Stimulated activated effector memory CD8-positive, alpha-beta T cell treated with anti-CD3 and anti-CD28 coated beads, Interleukin-12 subunit alpha, Interleukin-12 subunit beta, amount 100 ng/mL, for 72 hours (primary cell): ENCODE measurements around the gene RBM22.

ENCODE experiments used
- ATAC-seq: fragments of 150-1000 bp; cut with Tn5 transposase; 2 replicates; pipeline ENCODE4 v1.10.0; 2021
- DNase-seq, 2 donors: peaks; one replicate each; pipeline ENCODE4 v3.0.0; 2021 to 2022; ENCODE audit warnings: low spot score in 2 of 2
- H3K27ac Mint-ChIP-seq: one replicate; pipeline ENCODE4 v1.8.0; 2022; ENCODE audit warnings: mild to moderate bottlenecking, mixed read lengths
- H3K36me3 Mint-ChIP-seq: one replicate; pipeline ENCODE4 v1.8.0; 2022; ENCODE audit warnings: mild to moderate bottlenecking, mixed read lengths
- H3K4me1 Mint-ChIP-seq: one replicate; pipeline ENCODE4 v1.8.0; 2022; ENCODE audit warnings: mixed read lengths
- H3K4me3 Mint-ChIP-seq: one replicate; pipeline ENCODE4 v1.8.0; 2022; ENCODE audit warnings: mild to moderate bottlenecking, mixed read lengths
- H3K9me3 Mint-ChIP-seq: one replicate; pipeline ENCODE4 v1.8.0; 2022; ENCODE audit warnings: mixed read lengths

The RBM22 gene

DNA sequence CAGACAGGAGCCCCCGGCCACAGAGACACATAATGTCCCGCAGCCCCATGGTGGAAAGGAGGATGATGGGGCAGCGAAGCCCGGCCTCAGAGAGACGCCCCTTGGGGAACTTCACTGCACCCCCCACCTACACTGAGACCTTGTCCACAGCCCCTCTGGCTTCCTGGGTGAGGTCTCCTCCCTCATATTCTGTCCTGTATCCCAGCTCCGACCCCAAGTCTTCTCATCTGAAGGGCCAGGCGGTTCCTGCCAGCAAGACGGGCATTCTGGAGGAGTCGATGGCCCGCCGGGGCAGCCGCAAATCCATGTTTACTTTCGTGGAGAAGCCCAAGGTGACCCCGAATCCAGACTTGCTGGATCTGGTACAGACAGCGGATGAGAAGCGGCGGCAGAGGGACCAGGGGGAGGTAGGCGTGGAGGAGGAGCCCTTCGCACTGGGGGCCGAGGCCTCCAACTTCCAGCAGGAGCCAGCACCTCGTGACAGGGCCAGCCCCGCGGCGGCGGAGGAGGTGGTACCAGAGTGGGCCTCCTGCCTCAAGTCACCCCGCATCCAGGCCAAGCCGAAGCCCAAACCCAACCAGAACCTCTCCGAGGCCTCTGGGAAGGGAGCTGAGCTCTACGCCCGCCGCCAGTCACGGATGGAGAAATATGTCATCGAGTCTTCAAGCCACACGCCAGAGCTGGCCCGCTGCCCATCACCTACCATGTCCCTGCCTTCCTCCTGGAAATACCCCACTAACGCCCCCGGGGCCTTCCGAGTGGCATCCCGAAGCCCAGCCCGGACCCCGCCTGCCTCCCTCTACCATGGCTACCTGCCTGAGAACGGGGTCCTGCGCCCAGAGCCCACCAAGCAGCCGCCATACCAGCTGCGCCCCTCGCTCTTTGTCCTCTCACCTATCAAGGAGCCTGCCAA is 51.5 kb downstream of the RBM22 start:
- H3K4me3 Mint-ChIP-seq: no peak overlapping the region
- no peaks in the 10 kb centered on the region for H3K9me3 Mint-ChIP-seq
- H3K27ac Mint-ChIP-seq: no peak overlapping the region
- no peaks in the 10 kb centered on the region for H3K4me1 Mint-ChIP-seq
- DNase-seq (no peak), ATAC-seq (no peak)
- peaks cover 4% of the 10 kb centered on the region for H3K36me3 Mint-ChIP-seq

DNA sequence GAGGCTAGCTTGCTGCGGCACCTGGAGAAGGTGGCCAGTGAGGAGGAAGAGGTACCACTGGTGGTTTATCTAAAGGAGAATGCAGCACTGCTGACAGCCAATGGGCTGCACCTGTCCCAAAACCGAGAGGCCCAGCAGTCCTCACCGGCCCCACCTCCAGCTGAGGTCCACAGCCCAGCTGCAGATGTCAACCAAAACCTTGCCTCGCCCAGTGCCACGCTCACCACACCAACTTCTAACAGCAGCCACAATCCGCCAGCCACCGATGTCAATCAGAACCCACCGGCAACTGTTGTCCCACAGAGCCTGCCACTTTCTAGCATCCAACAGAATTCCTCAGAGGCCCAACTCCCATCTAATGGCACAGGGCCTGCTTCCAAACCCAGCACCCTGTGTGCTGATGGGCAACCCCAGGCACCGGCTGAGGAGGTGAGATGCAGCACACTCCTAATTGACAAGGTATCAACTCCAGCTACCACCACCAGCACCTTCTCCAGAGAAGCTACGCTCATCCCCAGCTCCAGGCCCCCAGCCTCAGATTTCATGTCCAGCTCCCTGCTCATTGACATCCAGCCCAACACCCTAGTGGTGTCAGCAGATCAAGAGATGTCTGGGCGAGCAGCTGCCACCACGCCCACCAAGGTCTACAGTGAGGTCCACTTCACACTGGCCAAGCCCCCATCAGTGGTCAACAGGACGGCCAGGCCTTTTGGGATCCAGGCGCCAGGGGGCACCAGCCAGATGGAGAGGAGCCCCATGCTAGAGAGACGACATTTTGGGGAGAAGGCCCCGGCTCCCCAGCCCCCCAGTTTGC is 52.4 kb downstream of the RBM22 start:
- Mint-ChIP-seq H3K4me3 (no peak overlapping the region), H3K27ac (no peak overlapping the region)
- no peak for ATAC-seq

DNA sequence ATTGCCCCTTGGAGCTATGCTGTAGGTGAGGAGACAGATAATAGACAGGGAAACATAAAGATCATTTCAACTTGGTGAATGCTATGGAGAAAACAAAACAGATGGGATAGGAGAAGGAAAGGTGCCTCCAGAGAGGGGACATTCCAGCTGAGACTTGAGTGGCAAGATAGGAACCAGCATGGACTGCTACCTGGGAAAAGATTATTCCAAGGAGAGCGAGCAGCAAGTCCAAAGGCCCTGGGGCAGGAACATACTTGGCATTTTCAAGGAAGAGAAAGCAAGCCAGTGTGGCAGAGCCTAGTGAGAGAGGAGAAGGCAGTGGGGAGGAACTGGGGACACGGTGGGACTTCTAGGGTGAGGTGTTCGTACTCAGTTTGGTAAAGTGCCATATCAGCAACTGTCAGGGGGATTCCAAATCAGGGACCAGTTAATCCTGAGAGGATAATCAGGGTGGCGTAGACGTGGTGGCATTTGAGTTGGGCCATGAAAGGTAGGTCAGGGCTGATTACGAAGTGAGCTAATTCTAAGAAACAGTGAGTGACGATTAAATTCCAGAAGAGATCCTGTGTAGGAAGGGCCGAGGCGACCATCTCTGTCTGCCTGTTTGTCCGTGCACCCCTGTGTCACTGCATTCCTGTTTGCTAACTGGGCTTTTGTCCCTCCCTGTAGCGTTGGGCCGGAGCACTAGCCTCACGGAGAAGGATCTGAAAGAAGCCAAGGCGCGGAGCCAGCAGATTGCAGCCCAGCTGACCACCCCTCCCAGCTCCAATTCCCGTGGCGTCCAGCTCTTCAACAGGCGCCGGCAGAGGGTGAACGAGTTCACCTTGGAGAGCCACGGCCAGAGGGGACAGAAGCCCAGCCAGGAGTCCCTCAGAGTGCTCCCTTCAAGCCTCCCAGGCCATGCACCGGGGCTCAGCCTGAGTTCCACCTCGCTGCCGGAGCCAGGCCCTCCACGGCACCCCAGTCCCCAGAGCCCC is 53.3 kb downstream of the RBM22 start:
- H3K9me3 Mint-ChIP-seq: no peaks in the 10 kb centered on the region
- H3K4me1 Mint-ChIP-seq: no peaks in the 10 kb centered on the region
- no peak overlapping the region for H3K27ac Mint-ChIP-seq
- no peak overlapping the region for H3K4me3 Mint-ChIP-seq
- peaks cover 4% of the 10 kb centered on the region for H3K36me3 Mint-ChIP-seq
- ATAC-seq (no peak), DNase-seq (no peak)

More for the DNA sequence above, 52.4 kb downstream of the RBM22 start:
- H3K4me1 Mint-ChIP-seq: no peaks in the 10 kb centered on the region
- DNase-seq: no peak
- H3K9me3 Mint-ChIP-seq: no peaks in the 10 kb centered on the region
- H3K36me3 Mint-ChIP-seq: peaks cover 4% of the 10 kb centered on the region

DNA sequence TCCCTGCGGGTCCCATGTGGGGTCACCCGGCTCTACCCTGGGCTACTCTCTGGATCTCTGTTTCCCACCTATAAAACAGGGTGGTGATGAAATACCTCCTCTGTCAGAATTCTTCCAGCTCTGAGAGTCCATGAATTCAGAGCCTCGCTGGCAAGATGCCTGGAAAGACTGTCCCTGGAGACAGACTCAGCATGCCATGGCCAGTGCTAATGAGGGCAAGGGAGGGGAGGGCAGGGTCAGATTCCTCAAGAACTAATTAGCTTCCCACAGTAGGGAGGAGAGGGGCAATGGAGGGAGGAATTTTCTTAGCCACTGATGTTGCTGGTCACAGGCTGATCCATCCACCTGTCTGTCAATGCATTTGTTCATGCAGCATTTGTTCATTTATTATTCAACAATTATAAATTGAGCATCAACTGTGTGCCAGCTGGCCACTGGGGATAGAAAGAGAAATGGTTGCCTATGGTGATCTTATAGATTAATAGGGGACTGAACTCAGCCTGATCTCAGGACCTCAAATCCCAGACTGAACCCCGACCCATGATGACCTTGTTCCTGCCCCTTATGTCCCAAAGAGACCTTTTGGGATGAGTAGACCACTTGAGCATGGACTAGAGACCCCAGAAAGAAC is 55.7 kb downstream of the RBM22 start:
- Mint-ChIP-seq H3K36me3 (peaks cover 4% of the 10 kb centered on the region), H3K9me3 (no peaks in the 10 kb centered on the region), H3K4me3 (no peak overlapping the region), H3K27ac (no peak overlapping the region), H3K4me1 (no peaks in the 10 kb centered on the region)
- DNase-seq (no peak), ATAC-seq (no peak)

DNA sequence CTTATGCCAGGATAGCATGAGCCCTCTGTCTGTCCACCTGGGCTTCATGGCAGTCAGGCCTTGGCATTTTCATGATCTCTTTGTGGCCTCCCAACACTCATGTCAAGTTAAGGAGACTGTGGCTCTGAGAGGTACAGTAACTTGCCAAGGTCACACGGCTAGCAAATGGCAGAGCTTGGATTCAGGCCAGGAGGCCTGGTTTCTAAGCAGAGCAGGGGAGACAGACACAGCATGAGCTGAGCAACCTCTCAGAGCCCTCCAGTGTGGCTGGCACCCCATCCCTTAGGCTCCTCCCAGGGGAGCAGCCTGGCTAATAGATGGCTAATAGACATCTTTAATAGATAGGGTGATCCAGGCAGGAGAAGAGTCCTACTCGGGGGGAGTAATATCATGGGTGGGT is 56.3 kb downstream of the RBM22 start:
- Mint-ChIP-seq H3K9me3 (no peaks in the 10 kb centered on the region), H3K4me1 (no peaks in the 10 kb centered on the region), H3K4me3 (no peak overlapping the region), H3K36me3 (peaks cover 4% of the 10 kb centered on the region), H3K27ac (no peak overlapping the region)
- ATAC-seq (no peak), DNase-seq (no peak)

DNA sequence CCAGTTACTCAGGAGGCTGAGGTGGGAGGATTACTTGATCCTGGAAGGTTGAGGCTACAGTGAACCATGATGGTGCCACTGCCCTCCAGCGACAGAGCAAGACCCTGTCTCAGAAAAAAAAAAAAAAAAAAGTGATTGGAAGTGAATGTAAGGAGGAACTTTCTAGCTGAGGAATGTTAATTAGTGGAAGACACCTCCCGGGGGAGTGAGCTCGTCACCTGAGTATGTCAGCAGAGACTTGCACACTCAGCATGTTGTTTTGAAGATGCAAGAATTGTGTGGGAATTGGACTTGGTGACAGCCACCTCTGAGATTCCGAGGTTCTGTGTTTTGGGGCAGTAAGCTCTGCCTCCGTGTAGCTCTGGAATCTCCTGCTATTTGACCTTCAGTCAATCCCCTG is 56.8 kb downstream of the RBM22 start:
- Mint-ChIP-seq H3K4me1 (no peaks in the 10 kb centered on the region), H3K36me3 (peaks cover 4% of the 10 kb centered on the region), H3K9me3 (no peaks in the 10 kb centered on the region), H3K4me3 (no peak overlapping the region), H3K27ac (no peak overlapping the region)
- DNase-seq (no peak), ATAC-seq (no peak)

DNA sequence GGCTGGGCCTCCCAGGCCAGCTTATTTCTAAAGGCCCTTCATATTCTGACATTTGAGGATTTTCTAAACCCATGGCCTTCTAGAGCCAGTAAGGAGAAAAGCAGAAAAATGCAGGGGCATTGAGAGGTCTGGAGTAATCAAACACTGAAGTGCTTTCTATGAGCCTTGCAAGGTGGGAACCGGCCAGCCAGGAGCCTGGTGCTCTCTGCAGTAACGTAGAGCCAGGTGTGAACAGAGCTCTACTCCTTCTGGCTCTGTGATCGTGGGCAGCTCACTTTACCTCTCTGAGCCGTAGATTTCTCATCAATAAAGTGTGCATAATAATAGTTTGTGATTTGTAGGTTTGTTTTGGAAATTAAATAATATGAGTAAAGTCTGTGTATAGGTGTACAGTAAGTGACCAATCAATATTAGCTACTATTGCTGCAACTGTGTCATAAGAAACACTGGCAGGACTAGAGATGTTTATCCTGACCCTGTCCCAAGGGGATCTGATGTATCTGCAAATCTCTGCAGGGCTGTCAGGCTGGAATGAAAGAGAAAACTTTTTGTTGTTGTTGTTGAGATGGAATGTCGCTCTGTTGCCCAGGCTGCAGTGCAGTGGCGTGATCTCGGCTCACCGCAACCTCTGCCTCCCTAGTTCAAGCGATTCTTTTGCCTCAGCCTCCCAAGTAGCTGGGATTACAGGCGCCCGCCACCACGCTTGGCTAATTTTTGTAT is 57.7 kb downstream of the RBM22 start:
- H3K4me3 Mint-ChIP-seq: no peak overlapping the region
- DNase-seq (no peak), ATAC-seq (no peak)
- H3K27ac Mint-ChIP-seq: no peak overlapping the region
- no peaks in the 10 kb centered on the region for H3K4me1 Mint-ChIP-seq
- no peaks in the 10 kb centered on the region for H3K9me3 Mint-ChIP-seq
- H3K36me3 Mint-ChIP-seq: peaks cover 4% of the 10 kb centered on the region

DNA sequence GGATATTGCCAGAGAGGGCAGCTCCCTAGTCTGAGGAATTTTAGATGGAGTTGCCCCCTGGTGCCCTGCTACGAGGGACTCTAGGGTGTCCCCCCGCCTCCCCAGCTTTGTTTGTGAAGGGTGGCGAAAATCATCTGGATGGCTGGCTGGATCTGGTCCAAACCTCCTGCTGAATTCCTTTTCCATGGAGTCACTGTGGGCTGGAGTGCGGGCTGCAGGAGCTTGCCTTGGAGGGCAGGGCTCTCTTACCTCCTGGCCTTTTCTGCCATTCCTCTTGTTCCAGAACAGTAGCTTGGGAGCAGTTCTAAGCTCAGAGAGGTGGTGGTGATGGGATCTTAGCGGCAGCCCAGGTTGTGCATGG is 58.3 kb downstream of the RBM22 start:
- DNase-seq (no peak), ATAC-seq (no peak)
- Mint-ChIP-seq H3K27ac (no peak overlapping the region), H3K4me1 (no peaks in the 10 kb centered on the region), H3K36me3 (peaks cover 1% of the 10 kb centered on the region), H3K9me3 (no peaks in the 10 kb centered on the region), H3K4me3 (no peak overlapping the region)

DNA sequence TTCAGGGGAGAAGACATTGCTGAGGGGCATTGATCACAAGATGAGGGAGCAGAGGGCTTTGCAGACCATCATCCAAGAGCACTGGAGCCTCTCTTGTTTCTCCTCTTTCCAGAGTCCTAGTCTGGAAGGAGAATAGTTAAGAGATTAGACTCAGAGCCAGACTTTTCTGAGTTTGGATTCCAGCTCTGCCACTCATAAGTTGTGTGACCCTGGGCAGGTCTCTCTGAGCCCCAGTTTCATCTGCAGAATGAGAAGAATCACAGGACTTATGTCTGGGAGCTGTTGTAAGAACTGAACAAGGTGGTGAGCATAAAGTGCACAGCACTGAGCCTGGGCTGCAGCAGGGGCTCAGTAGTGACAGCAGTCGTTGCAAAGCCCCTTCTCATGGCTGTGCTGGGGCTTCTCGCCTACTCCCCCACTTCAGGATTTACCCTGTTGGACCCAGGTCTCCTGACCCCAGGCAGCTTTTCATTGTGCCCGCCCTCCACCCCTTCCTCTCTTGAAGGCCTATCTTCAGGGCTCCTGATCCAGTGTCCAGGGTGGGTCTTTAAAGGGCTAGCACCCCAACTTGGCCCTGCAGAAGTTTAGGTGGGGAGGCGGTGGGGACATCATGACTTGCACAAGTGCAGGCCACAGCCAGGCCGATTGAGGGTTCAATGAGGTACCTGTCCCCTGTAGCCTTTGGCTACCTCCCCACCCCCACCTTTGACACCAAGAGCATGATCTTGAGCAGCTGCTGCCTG is 58.9 kb downstream of the RBM22 start:
- Mint-ChIP-seq H3K4me3 (no peak overlapping the region), H3K27ac (no peak overlapping the region), H3K9me3 (no peaks in the 10 kb centered on the region), H3K36me3 (no peaks in the 10 kb centered on the region), H3K4me1 (no peaks in the 10 kb centered on the region)
- ATAC-seq: no peak
- DNase-seq: no peak

DNA sequence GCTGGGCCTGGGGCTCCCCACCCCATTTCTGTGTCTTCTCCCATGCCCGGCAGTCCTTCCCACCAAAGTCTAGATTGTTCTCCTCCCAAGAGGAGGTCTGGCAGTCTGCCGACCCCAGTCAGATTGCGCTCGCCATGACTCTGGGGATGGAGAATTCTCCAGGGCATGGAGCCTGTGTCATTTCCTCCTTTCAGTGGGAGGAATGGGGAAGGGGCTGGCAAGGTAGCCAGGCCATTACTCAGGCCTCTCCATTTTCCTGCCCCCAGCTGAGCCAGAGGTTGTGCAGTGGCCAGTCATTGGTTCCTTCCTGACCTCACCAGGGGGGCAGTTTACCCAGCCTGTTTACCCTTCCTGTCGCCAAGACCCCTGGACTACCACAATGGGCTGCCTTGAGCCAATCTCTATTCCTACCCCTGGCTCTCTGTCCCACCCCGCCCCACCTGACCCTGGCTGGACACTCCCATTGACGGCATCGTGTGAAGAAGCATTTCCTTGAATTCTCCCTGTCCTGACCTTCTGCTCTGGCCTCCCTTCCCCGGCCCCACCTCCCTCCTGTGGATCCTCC is 59.8 kb downstream of the RBM22 start:
- H3K9me3 Mint-ChIP-seq: no peaks in the 10 kb centered on the region
- no peaks in the 10 kb centered on the region for H3K36me3 Mint-ChIP-seq
- no peaks in the 10 kb centered on the region for H3K4me1 Mint-ChIP-seq
- no peak overlapping the region for H3K4me3 Mint-ChIP-seq
- ATAC-seq (no peak), DNase-seq (no peak)
- no peak overlapping the region for H3K27ac Mint-ChIP-seq
